Sigmoid colon (tissue), 4 donors: ENCODE results near the gene RANBP3L.

Source experiments
- EP300 ChIP-seq, 4 donors: sonication (generic); formaldehyde crosslinking; IDR thresholded peaks; one replicate each; pipeline ENCODE4 v1.6.1; 2017; ENCODE audit warnings: antibody characterized with exemption in 4 of 4
- POLR2A ChIP-seq, 2 donors: fragments of 450-650 bp; IDR thresholded peaks; one replicate each; pipeline ENCODE4 v1.6.1; 2016; ENCODE audit warnings: antibody characterized with exemption in 2 of 2, mild to moderate bottlenecking in 2 of 2, moderate library complexity in 2 of 2
- TF ChIP-seq, protein P1 (sequence below), 4 experiments: fragments of 450-650 bp in 3 of 4; fragments of 200-600 bp in 1 of 4; IDR thresholded peaks; one replicate each; pipeline ENCODE4 v1.5.1; 2016 to 2019; ENCODE audit warnings: antibody characterized with exemption in 4 of 4, mild to moderate bottlenecking in 3 of 4, moderate library complexity in 2 of 4

DNA sequence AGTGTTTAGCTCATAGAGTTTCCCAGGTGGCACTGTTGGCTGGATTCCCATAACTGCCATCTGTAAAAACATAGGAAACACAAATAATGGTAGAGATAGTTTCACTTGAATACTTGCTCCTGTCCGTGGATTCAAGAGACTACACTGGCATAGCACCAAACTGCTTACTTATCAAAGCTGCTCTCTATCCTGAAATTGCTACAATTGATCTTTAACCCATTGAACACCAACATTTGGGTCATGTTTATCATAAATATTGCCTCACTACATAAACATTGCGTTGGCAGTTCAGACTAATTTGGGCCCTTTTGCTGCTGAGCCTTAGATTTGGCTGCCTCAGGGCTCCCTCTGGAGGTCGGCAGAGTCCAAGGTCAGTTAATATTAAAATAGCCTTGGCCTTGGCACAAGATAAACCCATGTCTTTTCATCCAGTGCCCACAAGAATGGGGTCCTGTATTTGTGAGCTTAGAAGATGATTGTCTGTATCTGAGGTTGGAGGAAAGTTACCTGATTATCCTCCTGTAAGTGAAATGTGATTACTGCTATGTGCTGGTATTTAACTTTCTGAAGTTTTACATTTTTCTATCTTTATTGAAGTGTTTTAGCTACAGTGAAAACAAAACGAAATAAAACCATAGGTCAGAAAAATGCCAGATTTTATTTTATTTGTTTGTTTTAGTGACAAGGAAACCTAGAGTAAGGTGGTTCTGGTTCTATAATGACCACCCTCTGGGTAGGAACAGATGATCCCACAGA, 4.0 kb upstream of the RANBP3L start:
- TF ChIP-seq, protein P1, sequence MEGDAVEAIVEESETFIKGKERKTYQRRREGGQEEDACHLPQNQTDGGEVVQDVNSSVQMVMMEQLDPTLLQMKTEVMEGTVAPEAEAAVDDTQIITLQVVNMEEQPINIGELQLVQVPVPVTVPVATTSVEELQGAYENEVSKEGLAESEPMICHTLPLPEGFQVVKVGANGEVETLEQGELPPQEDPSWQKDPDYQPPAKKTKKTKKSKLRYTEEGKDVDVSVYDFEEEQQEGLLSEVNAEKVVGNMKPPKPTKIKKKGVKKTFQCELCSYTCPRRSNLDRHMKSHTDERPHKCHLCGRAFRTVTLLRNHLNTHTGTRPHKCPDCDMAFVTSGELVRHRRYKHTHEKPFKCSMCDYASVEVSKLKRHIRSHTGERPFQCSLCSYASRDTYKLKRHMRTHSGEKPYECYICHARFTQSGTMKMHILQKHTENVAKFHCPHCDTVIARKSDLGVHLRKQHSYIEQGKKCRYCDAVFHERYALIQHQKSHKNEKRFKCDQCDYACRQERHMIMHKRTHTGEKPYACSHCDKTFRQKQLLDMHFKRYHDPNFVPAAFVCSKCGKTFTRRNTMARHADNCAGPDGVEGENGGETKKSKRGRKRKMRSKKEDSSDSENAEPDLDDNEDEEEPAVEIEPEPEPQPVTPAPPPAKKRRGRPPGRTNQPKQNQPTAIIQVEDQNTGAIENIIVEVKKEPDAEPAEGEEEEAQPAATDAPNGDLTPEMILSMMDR (IDR thresholded peaks at IDR 0.05) = peak; percentile 40 to 73 (median 52)
- no peak for TF ChIP-seq POLR2A (IDR thresholded peaks at IDR 0.05)
- TF ChIP-seq EP300 (IDR thresholded peaks at IDR 0.05) = no peak
